Spleen (tissue), 13 donors: ENCODE results near the gene YTHDF1. TPM values are rescaled to one million over a fixed set of nuclear protein-coding genes. Genes with fewer than 3 reads are reported as not detected.

ENCODE experiments used
- DNase-seq: peaks from one replicate; pipeline ENCODE4 v3.0.0-alpha.2; 2020
- H3K27ac ChIP-seq, 8 donors: fragments of 200-600 bp; sonication (generic) in 7 of 8; 1 replicate in 4 of 8; 2 replicates in 4 of 8; pipeline versions ENCODE4 v1.5.0 to v1.8.0; 2016 to 2021; ENCODE audit warnings: inconsistent platforms in 4 of 8, mild to moderate bottlenecking in 4 of 8, moderate library complexity in 1 of 8
- H3K27me3 ChIP-seq, 7 donors: fragments of 200-600 bp; sonication (generic) in 6 of 7; replicated peaks in 1 of 7; 1 replicate in 4 of 7; 2 replicates in 3 of 7; pipeline versions ENCODE4 v1.5.0 to v1.8.0; 2016 to 2021; ENCODE audit warnings: inconsistent platforms in 3 of 7, mild to moderate bottlenecking in 1 of 7
- H3K36me3 ChIP-seq, 6 donors: fragments of 200-600 bp; sonication (generic) in 5 of 6; 1 replicate in 4 of 6; 2 replicates in 2 of 6; pipeline versions ENCODE4 v1.5.0 to v1.8.0; 2016 to 2021; ENCODE audit warnings: inconsistent platforms in 2 of 6
- H3K4me1 ChIP-seq, 6 donors: fragments of 200-600 bp; sonication (generic) in 5 of 6; 1 replicate in 3 of 6; 2 replicates in 3 of 6; pipeline versions ENCODE4 v1.5.0 to v1.8.0; 2016 to 2021; ENCODE audit warnings: inconsistent platforms in 3 of 6
- H3K4me3 ChIP-seq, 8 donors: fragments of 200-600 bp; sonication (generic) in 7 of 8; 1 replicate in 4 of 8; 2 replicates in 4 of 8; pipeline versions ENCODE4 v1.5.0 to v1.8.0; 2016 to 2021; ENCODE audit warnings: inconsistent platforms in 4 of 8, mild to moderate bottlenecking in 4 of 8, moderate library complexity in 2 of 8
- H3K9me3 ChIP-seq, 8 donors: fragments of 200-600 bp; sonication (generic) in 7 of 8; 1 replicate in 4 of 8; 2 replicates in 4 of 8; pipeline versions ENCODE4 v1.5.0 to v1.8.0; 2016 to 2021; ENCODE audit warnings: inconsistent platforms in 4 of 8
- POLR2A ChIP-seq, 3 donors: fragments of 450-650 bp; IDR thresholded peaks; one replicate each; pipeline ENCODE4 v1.5.1; 2017; ENCODE audit warnings: antibody characterized with exemption in 3 of 3, mild to moderate bottlenecking in 1 of 3
- POLR2AphosphoS5 ChIP-seq, 3 donors: sonication (generic); formaldehyde crosslinking; IDR thresholded peaks; one replicate each; pipeline ENCODE4 v1.5.1; 2017; ENCODE audit warnings: antibody characterized with exemption in 3 of 3
- WGBS, 5 donors: extraction: QIAGEN DNeasy Blood & Tissue Kit in 3 of 5; methylation state at CpG; one replicate each; pipeline versions ENCODE4 v1.1.5 to v1.1.7; 2013 to 2018; 5-methylcytosine and 5-hydroxymethylcytosine counted together
- intact Hi-C: fragments of 100-400 bp; cut with DNase I; formaldehyde crosslinking; loops from one replicate; pipeline ENCODE4 v1.15.0; 2023; ENCODE audit warnings: low total_unique reads
- long read RNA-seq, 2 donors: transcript quantifications; one replicate each; lab custom pipeline, GENCODE V29; 2026
- polyA plus RNA-seq, 3 donors: library from polyadenylated mRNA; stranded (reverse); fragments of 200-250 nt; gene quantifications; one replicate each; pipeline ENCODE4 v1.2.1, GENCODE V29; 2013
- total RNA-seq, 7 donors: library from RNA; depleted of rRNA in 3 of 7; stranded (reverse); fragments of >200 nt in 3 of 7; fragmentation: NEBNext Ultra II Directional in 4 of 7; extraction: Animal tissue kit (Norgen Biotek cat#: 25700) in 4 of 7; gene quantifications; one replicate each; pipeline versions ENCODE4 v1.1.0 to v1.2.1, GENCODE V29; 2016 to 2021
- TF ChIP-seq, protein P1 (sequence below), 11 experiments: fragments of 200-600 bp in 7 of 11; fragments of 450-650 bp in 4 of 11; sonication (generic) in 4 of 11; IDR thresholded peaks in 8 of 11; conservative IDR thresholded peaks in 3 of 11; 1 replicate in 7 of 11; 2 replicates in 4 of 11; pipeline versions ENCODE4 v1.4.0 to v1.8.0; 2016 to 2021; ENCODE audit warnings: antibody characterized with exemption in 11 of 11, inconsistent platforms in 4 of 11, mild to moderate bottlenecking in 1 of 11
- donor health status: healthy with polysubstance abuse.
- donor health status: DM: no; HTN: no; CAD: no; lungs with moderate emphysema.
- donor health status: DM: no; HTN: no; CAD: no.
- donor health status: Bipolar disorder and iron deficiency.
- donor health status: healthy.
- donor health status: DM: no; HTN: no; CAD: no.
- donor health status: DM: yes; HTN: yes; CAD: no.

The YTHDF1 gene
- 10 to 100 TPM; 30.8 to 41.6 (median 35.9) TPM for total RNA-seq
- 10 to 100 TPM; 18.8 to 24.3 (median 21.2) TPM for polyA plus RNA-seq
- long read RNA-seq, donor 1, partial matches to known transcripts, result 6 of 7 reads
- long read RNA-seq, donor 1, other reads (novel, unspliced or antisense), result 0 of 7 reads
- long read RNA-seq, donor 2, partial matches to known transcripts, result 5 of 9 reads
- long read RNA-seq, donor 2, other reads (novel, unspliced or antisense), result 0 of 9 reads

DNA sequence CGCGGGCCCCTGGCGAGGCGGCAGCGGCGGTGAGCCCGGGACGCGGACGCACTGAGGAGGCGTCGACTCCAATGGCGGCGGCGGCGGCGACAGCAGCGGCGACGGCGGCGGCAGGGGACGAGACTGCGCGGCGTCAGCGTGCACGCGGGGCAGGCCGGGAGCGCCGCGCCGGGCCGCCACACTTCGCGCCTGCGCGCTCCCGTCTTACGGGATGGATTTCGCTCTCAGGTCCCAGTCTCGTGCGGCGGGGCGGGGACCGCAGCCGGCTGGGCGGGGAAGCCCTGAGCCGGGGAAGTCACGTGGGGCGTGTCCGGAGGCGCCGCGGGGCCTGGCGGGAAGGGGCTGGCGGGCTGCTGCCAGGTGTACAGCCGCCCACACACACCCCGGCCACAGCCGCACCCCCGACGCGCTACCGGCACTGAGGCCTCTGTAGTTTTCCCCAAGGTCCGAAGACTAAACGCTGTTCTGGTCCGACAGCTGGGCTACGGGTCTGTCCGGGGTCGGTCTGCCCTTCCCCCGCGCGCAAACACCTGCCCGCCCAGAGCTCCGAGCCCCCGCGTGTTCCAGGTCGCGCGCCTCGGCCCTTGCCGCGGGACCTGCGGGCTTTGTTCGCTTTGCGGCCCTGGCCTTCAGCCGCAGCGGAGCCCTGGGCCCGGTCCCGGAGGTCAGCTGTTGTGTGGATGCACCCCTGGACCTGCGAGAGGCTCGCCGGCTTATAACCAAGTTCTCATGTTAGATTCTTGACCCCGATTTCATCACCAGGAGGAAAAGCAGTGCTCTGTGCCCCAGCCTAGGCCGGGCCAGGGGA, at the start of gene YTHDF1:
Gene YTHDF1, minus strand, starts transcription at position 91 of the 808 bp plus-strand sequence. CDS start 239 bp downstream, outside the sequence.
- intact Hi-C loops, result no loop called here
- Histone ChIP-seq H3K36me3 (peaks cover 0 to 36% (median 22%) of the 10 kb centered on the region in 6 donors), H3K4me1 (peaks cover 16 to 54% (median 45%) of the 10 kb centered on the region in 6 donors), H3K27ac (peak within 1 kb of the TSS; percentile 79 to 91 (median 85)), H3K9me3 (no peaks in the 10 kb centered on the region), H3K27me3 (peaks cover 0 to 12% (median 0%) of the 10 kb centered on the region in 7 donors), H3K4me3 (peak within 1 kb of the TSS; percentile 83 to 98 (median 89))
- WGBS, 5 donors, result 1 to 8% (median 1%) methylated on average over 10 to 96 of the region's 96 CpGs
- TF ChIP-seq POLR2A (IDR thresholded peaks at IDR 0.05) (peak in 1 of 3 donors; percentile 64), POLR2AphosphoS5 (IDR thresholded peaks at IDR 0.05) (peak; percentile 84 to 91 (median 90))
- TF ChIP-seq, protein P1, sequence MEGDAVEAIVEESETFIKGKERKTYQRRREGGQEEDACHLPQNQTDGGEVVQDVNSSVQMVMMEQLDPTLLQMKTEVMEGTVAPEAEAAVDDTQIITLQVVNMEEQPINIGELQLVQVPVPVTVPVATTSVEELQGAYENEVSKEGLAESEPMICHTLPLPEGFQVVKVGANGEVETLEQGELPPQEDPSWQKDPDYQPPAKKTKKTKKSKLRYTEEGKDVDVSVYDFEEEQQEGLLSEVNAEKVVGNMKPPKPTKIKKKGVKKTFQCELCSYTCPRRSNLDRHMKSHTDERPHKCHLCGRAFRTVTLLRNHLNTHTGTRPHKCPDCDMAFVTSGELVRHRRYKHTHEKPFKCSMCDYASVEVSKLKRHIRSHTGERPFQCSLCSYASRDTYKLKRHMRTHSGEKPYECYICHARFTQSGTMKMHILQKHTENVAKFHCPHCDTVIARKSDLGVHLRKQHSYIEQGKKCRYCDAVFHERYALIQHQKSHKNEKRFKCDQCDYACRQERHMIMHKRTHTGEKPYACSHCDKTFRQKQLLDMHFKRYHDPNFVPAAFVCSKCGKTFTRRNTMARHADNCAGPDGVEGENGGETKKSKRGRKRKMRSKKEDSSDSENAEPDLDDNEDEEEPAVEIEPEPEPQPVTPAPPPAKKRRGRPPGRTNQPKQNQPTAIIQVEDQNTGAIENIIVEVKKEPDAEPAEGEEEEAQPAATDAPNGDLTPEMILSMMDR (IDR thresholded peaks at IDR 0.05 in 8 of 11, conservative IDR thresholded peaks at IDR 0.05 in 3 of 11), result peak in 1 of 11 experiments; percentile 12
- peak; percentile 100 for DNase-seq

DNA sequence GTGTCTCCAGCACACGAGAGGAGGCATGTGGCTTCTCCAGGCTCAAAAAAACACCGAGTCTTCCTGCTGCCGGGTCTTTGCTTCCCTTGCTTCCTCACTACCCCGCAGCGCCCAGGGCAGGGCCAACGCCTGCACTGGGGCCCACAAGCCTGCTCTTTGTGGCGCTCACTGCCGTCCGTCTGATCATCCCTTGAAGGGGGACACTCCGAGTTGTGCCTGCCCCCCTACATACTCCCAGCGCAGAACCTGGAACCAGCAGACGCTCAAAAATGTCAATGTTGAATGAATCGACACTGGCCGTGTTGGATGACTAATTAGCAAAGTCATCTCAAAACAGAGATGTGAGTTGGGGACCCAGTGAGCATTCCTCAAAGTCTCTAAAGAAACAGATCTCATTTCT, 48.6 kb upstream of the YTHDF1 start:
- no peak for DNase-seq
- WGBS, 5 donors, result 57 to 68% (median 59%) methylated on average over 13 to 14 of the region's 14 CpGs

DNA sequence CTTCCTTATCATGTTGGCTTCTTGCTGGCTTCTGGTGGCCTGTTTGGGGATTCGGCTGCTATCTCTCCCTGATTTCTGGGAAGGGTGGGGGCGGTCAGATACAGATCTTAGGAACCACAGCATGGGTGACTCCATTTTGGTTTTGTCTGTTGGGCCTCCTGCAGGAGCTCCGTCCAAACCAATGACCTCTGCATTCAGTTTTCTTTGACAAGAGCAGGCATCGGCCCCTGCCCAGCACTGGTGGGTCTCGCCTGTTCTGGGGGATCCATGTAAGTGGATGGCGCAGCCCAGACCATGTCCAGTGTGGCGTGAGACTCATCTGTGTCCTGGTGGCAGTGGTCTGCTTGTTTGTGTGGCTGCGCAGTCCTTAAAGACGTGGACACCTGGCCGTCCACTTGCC, 48.1 kb upstream of the YTHDF1 start:
- Histone ChIP-seq H3K4me3 (no peak overlapping the region), H3K36me3 (no peaks in the 10 kb centered on the region), H3K27ac (no peak overlapping the region), H3K4me1 (peaks cover 0 to 3% (median 0%) of the 10 kb centered on the region in 6 donors), H3K27me3 (peaks cover 0 to 91% (median 31%) of the 10 kb centered on the region in 7 donors), H3K9me3 (no peaks in the 10 kb centered on the region)
- 81 to 93% (median 85%) methylated on average over 7 to 10 of the region's 10 CpGs for WGBS, 5 donors
- no peak for DNase-seq
- intact Hi-C loops, result no loop called here
- TF ChIP-seq POLR2A (IDR thresholded peaks at IDR 0.05), result no peak
- no peak for TF ChIP-seq POLR2AphosphoS5 (IDR thresholded peaks at IDR 0.05)
- TF ChIP-seq, protein P1 (IDR thresholded peaks at IDR 0.05 in 8 of 11, conservative IDR thresholded peaks at IDR 0.05 in 3 of 11), result no peak

More for the DNA sequence above, 48.6 kb upstream of the YTHDF1 start:
- Histone ChIP-seq H3K4me3 (no peak overlapping the region), H3K27me3 (peaks cover 0 to 85% (median 29%) of the 10 kb centered on the region in 7 donors), H3K36me3 (no peaks in the 10 kb centered on the region), H3K27ac (no peak overlapping the region), H3K4me1 (peaks cover 0 to 3% (median 0%) of the 10 kb centered on the region in 6 donors), H3K9me3 (no peaks in the 10 kb centered on the region)
- TF ChIP-seq, protein P1 (IDR thresholded peaks at IDR 0.05 in 8 of 11, conservative IDR thresholded peaks at IDR 0.05 in 3 of 11), result no peak
- TF ChIP-seq POLR2A (IDR thresholded peaks at IDR 0.05) (no peak), POLR2AphosphoS5 (IDR thresholded peaks at IDR 0.05) (no peak)
- intact Hi-C loops, result no loop called here

DNA sequence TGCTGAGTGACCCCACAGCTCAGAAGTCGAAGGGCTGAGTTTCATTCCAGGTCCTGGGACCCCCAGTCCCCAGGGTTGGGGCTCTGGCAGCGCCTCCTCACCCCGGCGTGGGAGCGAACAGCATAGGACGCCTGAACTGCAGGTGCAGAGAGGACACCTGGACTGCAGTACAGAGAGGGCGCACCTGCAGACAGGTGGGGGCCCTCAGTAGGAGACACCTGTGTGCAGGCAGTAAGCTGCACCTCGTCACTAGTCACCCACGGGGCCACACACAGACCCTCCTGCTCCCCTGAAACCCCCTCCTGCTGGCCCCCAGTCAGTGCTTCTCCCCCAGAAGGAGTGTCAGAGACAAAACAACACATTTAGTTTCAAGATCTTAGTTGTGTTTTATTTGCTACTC, 46.9 kb upstream of the YTHDF1 start:
- H3K9me3 ChIP-seq, result no peaks in the 10 kb centered on the region
- peaks cover 0 to 98% (median 31%) of the 10 kb centered on the region in 7 donors for H3K27me3 ChIP-seq
- H3K27ac ChIP-seq, result no peak overlapping the region
- intact Hi-C loops, result no loop called here
- TF ChIP-seq POLR2A (IDR thresholded peaks at IDR 0.05), result no peak
- TF ChIP-seq, protein P1 (IDR thresholded peaks at IDR 0.05 in 8 of 11, conservative IDR thresholded peaks at IDR 0.05 in 3 of 11), result no peak
- no peak for TF ChIP-seq POLR2AphosphoS5 (IDR thresholded peaks at IDR 0.05)
- H3K36me3 ChIP-seq, result no peaks in the 10 kb centered on the region
- no peak for DNase-seq
- no peak overlapping the region for H3K4me3 ChIP-seq
- WGBS, 5 donors, result 74 to 90% (median 83%) methylated on average over 4 to 9 of the region's 9 CpGs
- H3K4me1 ChIP-seq, result peaks cover 0 to 3% (median 0%) of the 10 kb centered on the region in 6 donors
